HAP-1 (cell line): ENCODE results near the gene NRF1.

ENCODE experiments used
- DNase-seq, 2 experiments: peaks; one replicate each; pipeline ENCODE4 v3.0.0-alpha.2; 2016 to 2020; ENCODE audit warnings: low spot score in 2 of 2
- H3K27me3 ChIP-seq: fragments of 250-450 bp; sonication (Bioruptor Pico); 2 replicates; pipeline ENCODE4 v1.5.1; 2020; ENCODE audit warnings: low read depth, mild to moderate bottlenecking, moderate library complexity
- H3K36me3 ChIP-seq: fragments of 250-450 bp; sonication (Bioruptor Pico); replicated peaks from 2 replicates; pipeline ENCODE4 v1.5.1; 2020; ENCODE audit warnings: mild to moderate bottlenecking
- H3K4me1 ChIP-seq: fragments of 250-450 bp; sonication (Bioruptor Pico); 2 replicates; pipeline ENCODE4 v1.5.1; 2020; ENCODE audit warnings: mild to moderate bottlenecking
- H3K4me3 ChIP-seq: fragments of 250-450 bp; sonication (Bioruptor Pico); 2 replicates; pipeline ENCODE4 v1.5.1; 2020; ENCODE audit warnings: mild to moderate bottlenecking, moderate library complexity
- H3K9me3 ChIP-seq: fragments of 250-450 bp; sonication (Bioruptor Pico); 2 replicates; pipeline ENCODE4 v1.5.1; 2020; ENCODE audit warnings: mild to moderate bottlenecking, moderate library complexity
- in situ Hi-C: fragments of 300-500 bp; cut with MboI; formaldehyde crosslinking; loops from 3 replicates; pipeline ENCODE4 v1.14.3; 2020; ENCODE audit warnings: low sequenced_read_pairs, inconsistent platforms, mixed read lengths

The NRF1 gene

DNA sequence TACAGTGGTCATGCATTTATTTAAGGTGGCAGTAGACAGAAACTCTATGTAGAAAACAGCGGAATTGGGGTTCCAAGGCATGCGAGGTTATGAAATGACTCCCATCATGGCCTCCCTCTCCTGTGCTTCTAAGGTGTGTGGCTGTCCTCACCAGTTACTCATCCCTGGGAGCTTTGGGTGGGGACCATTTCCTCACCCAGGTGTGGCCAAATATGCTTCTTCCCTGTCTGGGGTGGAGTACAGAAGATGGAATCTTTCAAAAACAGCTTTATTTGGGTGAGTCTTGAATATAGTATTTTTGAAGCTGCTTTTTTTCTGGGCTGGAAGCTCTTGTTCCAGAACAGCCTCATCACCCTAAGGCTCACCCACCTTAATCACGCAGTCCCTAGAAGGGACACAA, 139.0 kb downstream of the NRF1 start:
- Histone ChIP-seq H3K27me3 (no peaks in the 10 kb centered on the region), H3K4me3 (no peak overlapping the region), H3K9me3 (no peaks in the 10 kb centered on the region), H3K4me1 (no peaks in the 10 kb centered on the region), H3K36me3 (peaks cover 7% of the 10 kb centered on the region)
- DNase-seq = no peak
- in situ Hi-C loops = no loop called here

DNA sequence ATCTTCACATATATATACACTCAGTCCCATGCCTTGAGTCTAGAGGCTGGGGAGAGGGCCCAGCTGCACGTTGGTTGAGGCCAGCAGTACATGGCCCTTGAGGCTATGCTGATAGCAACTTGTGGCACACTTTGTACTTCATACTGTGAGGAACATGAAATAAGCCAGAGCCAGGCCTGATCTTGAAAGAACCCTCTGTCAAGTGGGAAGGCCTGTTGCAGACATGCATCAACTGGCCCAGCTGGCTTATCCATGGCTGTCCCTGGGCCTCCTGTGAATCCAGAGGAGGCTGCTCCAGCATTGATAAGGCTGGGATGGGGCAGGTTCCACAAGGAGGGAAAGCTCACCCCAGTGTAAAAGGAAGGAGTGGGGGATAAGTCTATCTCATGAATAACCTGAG, 140.4 kb downstream of the NRF1 start:
- in situ Hi-C loops = no loop called here
- peaks cover 11% of the 10 kb centered on the region for H3K36me3 ChIP-seq
- H3K4me1 ChIP-seq = no peaks in the 10 kb centered on the region
- no peak overlapping the region for H3K4me3 ChIP-seq
- DNase-seq = no peak
- no peaks in the 10 kb centered on the region for H3K9me3 ChIP-seq
- H3K27me3 ChIP-seq = no peaks in the 10 kb centered on the region

DNA sequence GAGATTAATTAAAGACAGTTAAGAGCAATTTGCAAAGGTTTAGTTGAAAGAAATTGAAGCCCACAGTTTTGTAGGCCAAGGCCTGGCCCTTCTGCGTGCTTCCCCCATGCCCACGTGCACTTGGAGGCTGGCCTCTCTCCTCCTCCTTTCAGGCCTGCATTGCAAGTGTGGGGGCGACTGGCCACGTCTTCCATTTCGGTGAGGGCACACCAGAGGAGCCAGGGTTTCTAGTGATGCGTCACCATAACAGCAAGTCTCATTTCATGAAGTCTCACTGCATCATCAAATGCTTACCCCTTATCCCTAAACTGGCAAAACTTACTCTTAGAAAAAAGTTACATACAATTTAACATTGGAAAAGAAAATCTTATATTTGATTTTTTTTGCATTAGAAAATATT, 141.2 kb downstream of the NRF1 start:
- in situ Hi-C loops = no loop called here
- H3K27me3 ChIP-seq = no peaks in the 10 kb centered on the region
- H3K4me1 ChIP-seq = no peaks in the 10 kb centered on the region
- no peaks in the 10 kb centered on the region for H3K9me3 ChIP-seq
- no peak for DNase-seq
- peaks cover 9% of the 10 kb centered on the region for H3K36me3 ChIP-seq
- no peak overlapping the region for H3K4me3 ChIP-seq

DNA sequence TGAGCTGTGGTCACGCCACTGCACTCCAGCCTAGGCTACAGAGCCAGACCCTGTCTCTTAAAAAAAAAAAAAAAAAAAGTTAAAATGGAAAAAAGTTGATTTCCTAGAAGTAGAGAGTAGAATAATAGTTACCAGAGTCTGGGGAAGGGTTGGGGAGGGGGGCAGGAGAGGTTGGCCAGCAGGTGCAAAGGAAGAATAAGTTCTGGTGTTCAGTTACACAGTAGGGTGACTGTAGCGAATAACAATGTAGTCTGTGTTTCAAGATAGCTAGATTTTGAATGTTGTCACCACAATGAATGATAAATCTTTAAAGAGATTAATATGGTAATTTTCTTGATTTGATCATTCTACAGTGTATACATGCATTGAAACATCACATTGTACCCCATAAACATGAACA, 142.9 kb downstream of the NRF1 start:
- H3K36me3 ChIP-seq = peaks cover 10% of the 10 kb centered on the region
- no peak overlapping the region for H3K4me3 ChIP-seq
- no peaks in the 10 kb centered on the region for H3K9me3 ChIP-seq
- no peaks in the 10 kb centered on the region for H3K27me3 ChIP-seq
- H3K4me1 ChIP-seq = no peaks in the 10 kb centered on the region
- DNase-seq = no peak
- in situ Hi-C loops = no loop called here

DNA sequence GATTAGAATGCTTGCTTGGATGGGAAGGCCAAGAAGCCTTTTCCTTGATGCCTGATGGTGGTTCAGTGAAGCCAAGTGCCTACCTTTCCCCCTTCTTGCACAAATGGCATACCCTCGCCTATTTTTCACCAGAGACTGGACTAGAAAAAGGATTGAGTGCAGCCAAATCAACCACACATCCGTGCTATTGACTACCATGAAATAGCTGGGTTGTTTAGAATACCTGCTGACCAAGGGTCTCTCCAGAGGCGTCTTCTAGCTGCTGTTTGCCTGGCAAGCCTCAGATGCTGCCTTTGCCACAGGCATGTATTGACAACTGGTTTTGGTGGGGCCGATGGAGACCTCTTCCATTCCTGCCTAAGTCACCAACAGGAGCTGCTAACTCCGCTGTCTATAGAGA, 146.5 kb downstream of the NRF1 start:
- no peaks in the 10 kb centered on the region for H3K9me3 ChIP-seq
- H3K4me1 ChIP-seq = no peaks in the 10 kb centered on the region
- no peak overlapping the region for H3K4me3 ChIP-seq
- DNase-seq = no peak
- peaks cover 7% of the 10 kb centered on the region for H3K36me3 ChIP-seq
- no peaks in the 10 kb centered on the region for H3K27me3 ChIP-seq
- in situ Hi-C loops = no loop called here

DNA sequence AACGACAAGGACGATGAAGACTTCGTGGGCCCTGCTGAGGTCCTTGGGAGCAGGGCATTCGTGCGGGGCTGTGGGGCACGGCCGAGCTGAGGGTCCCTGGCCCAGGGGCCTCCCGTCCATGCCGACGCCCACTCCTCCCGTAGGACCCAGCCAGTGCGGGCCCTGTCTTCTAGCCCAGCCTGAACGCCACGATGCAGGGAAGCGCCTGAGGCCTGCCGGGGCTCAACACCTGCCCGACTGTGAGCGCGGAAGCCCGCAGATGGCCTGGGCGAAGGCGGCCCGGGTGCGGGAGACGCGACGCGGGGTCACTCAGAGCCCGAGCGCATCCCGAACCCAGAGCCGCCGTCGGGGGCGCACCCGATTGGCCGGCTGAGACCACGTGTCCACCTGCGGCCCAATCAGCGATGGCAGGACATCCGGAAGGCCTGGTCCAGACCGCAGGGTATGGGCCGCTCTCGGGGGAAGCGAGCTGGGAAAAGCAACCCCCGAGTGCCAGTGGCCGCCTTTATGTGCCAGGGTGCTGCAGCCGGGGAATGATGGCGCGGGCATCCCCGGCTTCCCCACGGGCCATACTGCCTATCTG, 151.0 kb downstream of the NRF1 start:
- in situ Hi-C loops = no loop called here
- DNase-seq = no peak
- H3K4me1 ChIP-seq = no peaks in the 10 kb centered on the region
- no peak overlapping the region for H3K4me3 ChIP-seq
- no peaks in the 10 kb centered on the region for H3K27me3 ChIP-seq
- peaks cover 4% of the 10 kb centered on the region; the same call in 1 of the 2 replicates for H3K36me3 ChIP-seq
- H3K9me3 ChIP-seq = no peaks in the 10 kb centered on the region

DNA sequence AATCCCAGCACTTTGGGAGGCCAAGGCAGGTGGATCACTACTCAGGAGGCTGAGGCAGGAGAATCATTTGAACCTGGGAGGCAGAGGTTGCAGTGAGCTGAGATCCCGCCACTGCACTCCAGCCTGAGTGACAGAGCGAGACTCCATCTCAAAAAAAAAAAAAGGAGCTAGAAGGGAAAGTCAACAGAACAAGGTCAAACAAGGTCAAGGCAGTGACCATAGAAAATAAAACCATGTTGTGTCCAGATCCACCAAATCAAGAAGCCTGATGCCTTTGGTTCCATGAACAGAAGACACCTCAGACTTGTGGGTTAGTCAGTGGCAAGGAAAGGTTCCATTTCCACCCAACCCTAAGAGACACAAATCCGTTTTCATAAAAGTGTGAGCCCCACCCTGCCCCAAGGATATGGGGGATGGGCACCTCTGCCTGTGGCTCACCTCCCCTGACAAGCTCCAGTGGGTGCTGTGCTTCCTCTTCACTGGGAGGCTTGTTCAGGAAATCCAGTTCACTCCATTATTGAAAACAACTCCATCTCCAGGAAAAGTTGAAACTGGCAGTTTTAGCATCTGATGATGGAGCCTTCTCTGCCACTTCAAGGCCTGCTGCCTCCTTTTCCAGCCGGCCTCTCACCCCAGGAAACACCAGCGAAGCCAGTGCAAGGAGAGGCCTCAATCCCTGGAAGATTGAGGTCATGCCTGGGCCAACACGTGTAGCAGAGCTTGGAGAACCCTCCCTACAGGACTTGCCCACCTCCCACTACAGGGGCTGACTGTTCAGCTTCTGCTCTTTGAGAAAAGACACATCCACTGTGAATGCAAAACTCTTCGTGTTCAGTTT, 152.9 kb downstream of the NRF1 start:
- no peak for DNase-seq
- no peaks in the 10 kb centered on the region for H3K4me1 ChIP-seq
- H3K36me3 ChIP-seq = peaks cover 6% of the 10 kb centered on the region; the same call in 1 of the 2 replicates
- in situ Hi-C loops = no loop called here
- H3K27me3 ChIP-seq = no peaks in the 10 kb centered on the region
- no peaks in the 10 kb centered on the region for H3K9me3 ChIP-seq
- H3K4me3 ChIP-seq = no peak overlapping the region

DNA sequence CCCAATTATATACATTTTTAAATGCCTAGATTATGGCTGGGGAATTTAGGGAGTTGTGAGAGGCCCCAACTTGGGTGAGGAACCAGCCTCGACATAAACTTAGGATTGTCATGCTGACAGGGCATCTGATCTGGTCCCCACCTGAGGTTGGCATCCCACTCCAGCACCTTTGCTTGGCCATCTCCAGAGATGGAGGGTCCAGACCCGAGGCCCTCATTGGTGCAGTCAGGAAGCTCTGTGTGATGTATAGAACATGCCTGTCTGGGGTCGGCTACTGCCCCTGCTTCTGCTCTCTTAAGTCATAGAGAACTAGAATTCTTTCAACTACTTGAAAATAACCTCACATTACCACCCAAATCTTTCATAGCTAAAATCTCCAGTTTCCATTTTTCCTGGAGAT, 153.8 kb downstream of the NRF1 start:
- H3K36me3 ChIP-seq = peaks cover 11% of the 10 kb centered on the region; the same call in 1 of the 2 replicates
- no peak overlapping the region for H3K4me3 ChIP-seq
- no peaks in the 10 kb centered on the region for H3K27me3 ChIP-seq
- H3K4me1 ChIP-seq = no peaks in the 10 kb centered on the region
- no peak for DNase-seq
- in situ Hi-C loops = no loop called here
- no peaks in the 10 kb centered on the region for H3K9me3 ChIP-seq

DNA sequence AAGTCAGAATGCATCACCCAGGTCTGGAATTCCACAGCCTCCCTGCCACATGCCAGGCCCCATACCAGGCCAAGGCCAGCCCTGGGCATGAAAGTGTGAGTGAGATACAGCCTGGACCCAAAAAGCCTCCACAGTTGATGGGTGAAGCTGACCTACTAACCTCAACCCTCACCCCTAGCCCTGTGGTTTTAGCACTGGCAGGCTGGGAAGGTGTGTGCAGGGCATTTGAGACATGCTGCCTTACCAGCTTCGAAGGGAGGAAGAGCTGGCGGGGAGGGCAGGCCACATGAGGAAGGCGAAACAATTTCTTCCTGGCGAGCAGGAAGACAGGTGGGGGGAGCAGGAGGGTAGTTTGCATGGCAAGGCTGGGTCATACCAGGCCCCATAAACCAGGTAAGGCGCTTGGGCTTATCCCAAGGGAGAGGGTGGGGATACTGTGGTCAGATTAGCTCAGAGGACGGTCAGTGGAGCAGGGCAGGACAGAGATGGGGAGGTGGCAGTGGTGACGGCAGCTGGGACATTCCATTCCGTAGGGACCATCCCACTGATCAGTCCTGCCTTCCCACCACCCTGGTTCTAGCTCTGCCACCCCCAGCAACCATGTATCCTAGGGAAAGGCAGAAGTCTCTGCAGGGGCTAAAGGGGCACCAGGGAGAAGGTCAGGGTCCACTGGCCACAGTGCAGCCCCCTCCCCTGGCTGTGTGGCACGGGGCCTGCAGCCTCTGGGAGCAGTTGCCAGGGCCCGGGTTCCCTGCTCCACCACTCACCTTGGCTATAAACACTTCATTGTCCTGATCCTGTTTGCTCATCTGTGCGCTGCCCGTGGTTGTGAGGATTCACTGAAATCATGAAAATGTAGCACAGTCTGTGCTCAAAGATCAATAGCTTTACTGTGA, 155.8 kb downstream of the NRF1 start:
- in situ Hi-C loops = no loop called here
- Histone ChIP-seq H3K9me3 (no peaks in the 10 kb centered on the region), H3K36me3 (peaks cover 11% of the 10 kb centered on the region; the same call in 1 of the 2 replicates), H3K4me1 (peaks cover 7% of the 10 kb centered on the region), H3K27me3 (no peaks in the 10 kb centered on the region), H3K4me3 (no peak overlapping the region)
- no peak for DNase-seq

DNA sequence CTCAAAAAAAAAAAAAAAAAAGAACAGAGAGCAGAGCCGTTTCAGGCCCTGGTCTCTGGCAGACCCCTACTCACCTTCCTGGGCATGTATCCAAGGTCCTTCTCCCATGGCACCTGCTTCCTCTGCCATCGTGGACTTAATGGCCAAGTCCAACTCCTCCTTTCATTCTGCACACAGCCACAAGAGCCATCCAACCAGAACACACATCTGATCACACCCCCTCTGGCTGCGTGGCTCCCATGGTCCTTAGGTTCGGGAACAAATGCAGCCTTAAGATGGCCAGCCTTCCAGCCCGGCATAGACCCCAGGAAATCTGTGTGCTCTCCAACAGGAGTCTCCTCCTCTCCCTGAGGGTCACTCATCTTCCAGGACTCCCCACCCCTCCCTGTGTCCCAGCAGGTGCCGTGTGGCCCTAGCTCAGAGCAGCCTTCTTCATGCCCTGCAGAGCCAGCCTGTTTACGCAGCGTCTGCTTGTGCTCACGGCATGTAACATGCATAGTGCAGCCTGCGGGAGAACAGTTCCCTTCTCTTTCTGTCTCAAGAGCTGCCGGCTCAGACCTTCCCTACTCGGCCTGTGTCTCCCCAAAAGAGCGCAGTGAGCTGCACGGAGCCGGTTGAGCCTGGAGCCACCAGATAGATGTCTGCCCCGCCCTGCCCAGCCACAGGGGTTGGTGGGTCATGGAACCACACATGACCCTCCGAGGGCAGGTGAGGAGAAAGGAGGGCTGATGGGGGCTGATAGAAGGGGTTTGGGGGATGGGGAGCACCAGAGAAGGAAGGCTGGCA, 157.3 kb downstream of the NRF1 start:
- peaks cover 12% of the 10 kb centered on the region for H3K4me1 ChIP-seq
- no peak for DNase-seq
- H3K4me3 ChIP-seq = no peak overlapping the region
- H3K27me3 ChIP-seq = no peaks in the 10 kb centered on the region
- in situ Hi-C loops = no loop called here
- peaks cover 11% of the 10 kb centered on the region; the same call in 1 of the 2 replicates for H3K36me3 ChIP-seq
- no peaks in the 10 kb centered on the region for H3K9me3 ChIP-seq

DNA sequence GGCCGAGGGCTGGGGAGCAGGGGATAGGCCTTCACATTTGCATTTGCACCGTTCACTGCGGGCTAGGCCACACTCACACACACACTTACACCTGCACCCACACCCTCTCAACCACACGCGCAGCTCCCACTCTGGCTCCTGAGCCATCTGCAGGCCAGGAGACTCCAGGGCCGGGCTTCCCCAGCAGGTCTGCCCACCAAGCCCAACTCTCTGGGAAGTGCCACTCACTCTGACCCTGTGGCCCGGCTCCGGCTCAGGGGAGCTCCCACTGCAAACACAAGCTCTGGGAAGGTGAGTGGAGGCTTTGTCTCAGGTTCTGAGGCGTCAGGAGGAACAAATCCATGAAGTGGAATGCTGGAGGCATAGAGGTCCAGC, 157.9 kb downstream of the NRF1 start:
- no peak for DNase-seq
- in situ Hi-C loops = no loop called here
- Histone ChIP-seq H3K36me3 (peaks cover 11% of the 10 kb centered on the region; the same call in 1 of the 2 replicates), H3K27me3 (no peaks in the 10 kb centered on the region), H3K9me3 (no peaks in the 10 kb centered on the region), H3K4me3 (no peak overlapping the region), H3K4me1 (peaks cover 18% of the 10 kb centered on the region)

DNA sequence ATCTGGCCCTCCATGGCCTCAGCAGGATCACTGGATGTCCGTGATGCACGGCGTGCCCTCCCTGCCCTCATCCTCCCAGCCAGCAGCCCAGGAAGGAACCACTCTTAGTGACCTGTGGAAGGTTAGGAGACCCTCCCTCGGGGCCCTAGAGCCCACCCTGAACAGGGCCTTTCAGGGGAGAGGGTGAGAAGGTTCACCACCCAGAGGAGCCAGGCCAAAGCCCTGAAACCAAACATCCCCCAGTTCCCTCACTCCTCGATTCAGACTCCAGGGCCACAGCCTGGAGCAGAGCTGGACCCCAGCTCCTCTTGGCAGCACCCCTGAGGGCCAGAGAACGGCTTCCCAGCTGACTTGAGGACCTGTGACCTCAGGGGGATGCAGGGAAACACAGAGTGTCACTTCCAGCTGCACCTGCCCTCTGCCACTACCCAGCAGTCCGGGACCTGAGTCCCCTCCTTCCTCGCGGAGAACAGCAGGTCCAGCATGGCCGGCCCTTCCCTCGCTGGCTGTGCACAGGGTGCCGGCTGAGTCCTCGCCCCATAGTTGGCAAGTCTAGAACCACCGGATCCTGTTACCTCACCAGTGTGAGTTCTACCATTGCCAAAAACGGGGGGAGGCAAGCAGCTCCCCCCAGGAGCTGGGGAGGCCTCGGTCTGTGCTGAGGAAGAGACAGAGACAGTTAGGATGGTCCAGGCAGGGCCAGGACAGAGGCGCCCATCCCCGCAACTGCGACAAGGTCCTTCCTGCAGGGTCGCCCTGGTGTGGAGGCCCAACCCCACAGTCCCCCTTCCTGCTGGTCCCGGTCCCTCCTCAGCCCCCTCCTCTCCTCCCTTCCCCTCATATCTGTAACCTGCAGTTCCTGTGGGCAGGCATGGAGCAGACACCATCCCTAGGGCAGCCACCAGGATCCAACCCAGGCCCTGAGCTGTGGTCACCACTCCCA, 158.6 kb downstream of the NRF1 start:
- H3K4me1 ChIP-seq = peaks cover 19% of the 10 kb centered on the region
- DNase-seq = no peak
- no peak overlapping the region for H3K4me3 ChIP-seq
- no peaks in the 10 kb centered on the region for H3K27me3 ChIP-seq
- peaks cover 11% of the 10 kb centered on the region; the same call in 1 of the 2 replicates for H3K36me3 ChIP-seq
- in situ Hi-C loops = no loop called here
- no peaks in the 10 kb centered on the region for H3K9me3 ChIP-seq
